ENCODE measurements around the gene NEURL2. TPM values are rescaled to one million over a fixed set of nuclear protein-coding genes. Genes with fewer than 3 reads are reported as not detected.

The NEURL2 gene
- total RNA-seq, 1 donor, result 6.8 TPM

- no peak overlapping the region for H3K4me3 ChIP-seq (ENCODE audit: low read depth, low read length)
- TF ChIP-seq CTCF (IDR thresholded peaks at IDR 0.05; ENCODE audit: insufficient read depth, low read length), result no peak
- peak; percentile 28 for DNase-seq (ENCODE audit: low read depth)
These were observed 27.9 kb upstream of the NEURL2 start for GRCh38 chr20:45918779-45919537.

GRCh38 chr20:45918182-45918737, 27.3 kb upstream of the NEURL2 start:
- TF ChIP-seq CTCF (IDR thresholded peaks at IDR 0.05; ENCODE audit: insufficient read depth, low read length), result no peak
- DNase-seq (ENCODE audit: low read depth), result peak; percentile 26
- no peak overlapping the region for H3K4me3 ChIP-seq (ENCODE audit: low read depth, low read length)

- peak; percentile 61 for DNase-seq (ENCODE audit: low read depth)
- TF ChIP-seq CTCF (IDR thresholded peaks at IDR 0.05; ENCODE audit: insufficient read depth, low read length), result no peak
- no peak overlapping the region for H3K4me3 ChIP-seq (ENCODE audit: low read depth, low read length)
These were observed 26.8 kb upstream of the NEURL2 start for GRCh38 chr20:45917790-45918141.

- DNase-seq (ENCODE audit: low read depth), result no peak
- no peak for TF ChIP-seq CTCF (IDR thresholded peaks at IDR 0.05; ENCODE audit: insufficient read depth, low read length)
- H3K4me3 ChIP-seq (ENCODE audit: low read depth, low read length), result no peak overlapping the region
These were observed 22.1 kb upstream of the NEURL2 start for GRCh38 chr20:45913116-45913515.

GRCh38 chr20:45912344-45912682, 21.3 kb upstream of the NEURL2 start:
- H3K4me3 ChIP-seq (ENCODE audit: low read depth, low read length), result peak overlapping the region; percentile 67
- no peak for TF ChIP-seq CTCF (IDR thresholded peaks at IDR 0.05; ENCODE audit: insufficient read depth, low read length)
- no peak for DNase-seq (ENCODE audit: low read depth)

- no peak for TF ChIP-seq CTCF (IDR thresholded peaks at IDR 0.05; ENCODE audit: insufficient read depth, low read length)
- H3K4me3 ChIP-seq (ENCODE audit: low read depth, low read length), result peak within 1 kb of the TSS; percentile 67
- peak; percentile 59 for DNase-seq (ENCODE audit: low read depth)
These were observed 20.7 kb upstream of the NEURL2 start, which contains the start of gene PLTP for GRCh38 chr20:45911486-45912343. TSS of gene PLTP (minus strand) at chr20:45912155. CDS start at chr20:45911452, 703 bp downstream.
